GM20000 (cell line): ENCODE data around the gene ZNF428.
A peak's percentile ranks its signal among the peaks of the same experiment; 100 is the strongest.
"Not testable (repeated sequence)": the region's sequence is repeated elsewhere in the genome, so short reads cannot be mapped to it uniquely, and the experiment has no call there.

Source experiments
- DNase-seq: peaks from one replicate; pipeline ENCODE4 v3.0.0; 2012; ENCODE audit warnings: low spot score
- CTCF ChIP-seq: IDR thresholded peaks from 2 replicates; pipeline ENCODE4 v1.5.1; 2012; ENCODE audit warnings: mild to moderate bottlenecking, control low read depth; ENCODE audit errors: extremely low read depth, missing control alignments

ZNF428 gene

GRCh38 chr19:43660971-43661360 lies 41.5 kb upstream of the ZNF428 start:
- TF ChIP-seq CTCF, result no peak
- no peak for DNase-seq

GRCh38 chr19:43660301-43660970 lies 41.0 kb upstream of the ZNF428 start:
- DNase-seq, result no peak
- no peak for TF ChIP-seq CTCF

GRCh38 chr19:43658494-43658893 lies 39.1 kb upstream of the ZNF428 start:
- no peak for DNase-seq
- no peak for TF ChIP-seq CTCF

GRCh38 chr19:43658001-43658400 lies 38.6 kb upstream of the ZNF428 start:
- DNase-seq, result no peak
- no peak for TF ChIP-seq CTCF

GRCh38 chr19:43656436-43656835 lies 37.0 kb upstream of the ZNF428 start:
- TF ChIP-seq CTCF, result no peak
- no peak for DNase-seq

- TF ChIP-seq CTCF, result no peak
Observed at GRCh38 chr19:43652546-43652874, 33.1 kb upstream of the ZNF428 start.

GRCh38 chr19:43651758-43652545 lies 32.5 kb upstream of the ZNF428 start:
- DNase-seq, result peak; percentile 70
- peak; percentile 57 for TF ChIP-seq CTCF

More at GRCh38 chr19:43652546-43652874, 33.1 kb upstream of the ZNF428 start:
- DNase-seq, result no peak

GRCh38 chr19:43650276-43650675 lies 30.8 kb upstream of the ZNF428 start:
- not testable (repeated sequence) for DNase-seq
